ENCODE measurements around the gene KDM4B. TPM values are rescaled to one million over a fixed set of nuclear protein-coding genes. Genes with fewer than 3 reads are reported as not detected.

The KDM4B gene
- polyA plus RNA-seq, 12 donors: 14.3 to 29.3 (median 17.2) TPM; not detected in 1

DNA sequence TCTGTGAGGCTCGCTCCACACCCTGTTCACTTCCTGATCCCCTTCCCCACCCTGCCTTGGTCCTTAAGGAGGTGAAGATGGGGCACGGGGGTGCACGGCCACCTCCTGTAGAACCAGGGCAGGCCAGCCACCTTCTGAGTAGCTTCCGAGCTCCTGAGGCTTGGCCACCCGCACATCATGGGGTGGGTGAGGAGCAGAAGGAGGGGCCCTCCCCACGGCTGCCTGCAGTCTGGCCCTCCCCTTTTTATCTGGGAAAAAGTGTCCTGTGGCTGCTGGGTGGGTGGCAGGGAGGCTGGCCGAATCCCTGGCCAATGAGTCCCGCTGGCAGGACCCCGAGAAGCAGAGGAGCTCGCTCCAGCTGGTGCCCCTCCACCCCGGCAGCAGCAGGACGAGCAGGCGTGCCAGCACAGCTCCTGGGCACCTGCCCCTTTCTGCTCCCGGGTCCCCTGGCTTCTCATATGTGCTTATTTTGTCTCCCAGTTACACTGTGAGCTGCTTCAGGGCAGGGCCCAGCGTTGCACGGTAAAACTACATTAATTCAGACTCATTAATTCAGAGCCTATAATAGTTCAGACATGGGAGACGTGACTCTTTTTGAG lies 135.0 kb downstream of the KDM4B start:
- DNase-seq: no peak

DNA sequence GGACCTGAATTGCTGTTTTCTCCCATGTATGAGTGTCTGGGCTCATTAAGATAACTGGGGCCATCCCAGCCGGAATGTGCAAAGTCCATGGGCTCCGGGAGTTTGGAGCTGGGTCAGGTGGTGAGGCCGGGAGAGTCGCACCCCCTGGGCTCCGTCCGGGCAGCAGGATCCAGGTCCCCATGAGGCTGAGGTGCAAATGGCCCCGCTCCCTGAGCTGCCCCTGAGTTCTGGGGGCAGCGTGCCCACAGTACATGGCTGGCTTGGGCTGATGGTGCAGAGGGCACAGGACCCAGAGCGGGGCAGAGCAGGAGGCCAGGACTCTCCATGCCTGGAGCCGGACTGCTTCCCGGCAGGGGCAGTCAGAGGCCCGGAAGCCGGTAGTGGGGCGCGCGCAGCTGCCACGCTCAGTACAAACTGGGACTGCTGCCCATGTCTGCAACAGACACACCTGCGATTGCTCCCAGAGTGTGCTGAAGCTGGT lies 136.0 kb downstream of the KDM4B start:
- DNase-seq: no peak

GRCh38 chr19:5106191-5106726 lies 137.3 kb downstream of the KDM4B start:
- no peak for DNase-seq

- no peak for DNase-seq
Measured at GRCh38 chr19:5106971-5107370, 138.1 kb downstream of the KDM4B start.

GRCh38 chr19:5107432-5108122 lies 138.7 kb downstream of the KDM4B start:
- DNase-seq: no peak

GRCh38 chr19:5108123-5108596 lies 139.2 kb downstream of the KDM4B start:
- no peak for DNase-seq

DNA sequence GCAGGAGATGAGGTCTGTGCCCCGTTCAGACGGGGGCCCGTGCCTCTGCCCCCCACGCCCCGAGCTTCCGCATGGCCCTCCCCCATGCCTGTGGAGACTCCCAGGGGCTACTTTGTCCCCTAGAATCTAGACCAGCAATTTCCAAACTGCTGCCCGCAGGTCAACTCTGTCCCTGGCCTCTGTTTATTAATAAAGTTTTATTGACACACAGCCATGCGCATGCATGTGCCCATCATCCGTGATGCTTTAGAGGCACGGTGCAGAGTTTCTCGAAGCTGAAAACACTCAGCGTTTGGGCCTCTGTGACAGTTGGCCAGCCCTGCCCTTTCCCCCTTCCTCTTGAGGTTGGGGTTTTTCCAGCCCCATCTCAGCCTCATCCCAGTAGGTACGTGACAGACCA lies 140.0 kb downstream of the KDM4B start:
- DNase-seq: no peak

DNA sequence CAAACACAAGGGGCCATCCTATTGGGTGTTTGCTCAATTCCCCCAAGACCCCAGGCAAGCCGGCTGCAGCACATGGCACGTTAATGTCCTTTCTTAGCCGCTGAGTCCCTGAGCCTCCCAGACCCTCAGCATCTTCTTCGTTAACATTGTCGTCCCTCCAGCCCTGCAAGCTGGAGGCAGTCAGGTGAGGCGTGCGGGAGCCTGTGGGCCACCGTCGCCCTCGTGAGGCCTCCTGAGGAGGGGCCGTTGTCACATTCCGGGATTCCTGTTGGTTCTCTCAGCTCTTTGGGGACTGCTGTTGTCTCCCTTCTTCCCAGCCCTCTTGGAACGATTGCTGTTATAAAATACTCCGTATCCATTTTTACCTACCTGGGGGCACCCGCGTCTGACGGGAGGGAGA lies 140.6 kb downstream of the KDM4B start:
- no peak for DNase-seq

- no peak for DNase-seq
Measured at GRCh38 chr19:5110546-5110945, 141.6 kb downstream of the KDM4B start.

DNA sequence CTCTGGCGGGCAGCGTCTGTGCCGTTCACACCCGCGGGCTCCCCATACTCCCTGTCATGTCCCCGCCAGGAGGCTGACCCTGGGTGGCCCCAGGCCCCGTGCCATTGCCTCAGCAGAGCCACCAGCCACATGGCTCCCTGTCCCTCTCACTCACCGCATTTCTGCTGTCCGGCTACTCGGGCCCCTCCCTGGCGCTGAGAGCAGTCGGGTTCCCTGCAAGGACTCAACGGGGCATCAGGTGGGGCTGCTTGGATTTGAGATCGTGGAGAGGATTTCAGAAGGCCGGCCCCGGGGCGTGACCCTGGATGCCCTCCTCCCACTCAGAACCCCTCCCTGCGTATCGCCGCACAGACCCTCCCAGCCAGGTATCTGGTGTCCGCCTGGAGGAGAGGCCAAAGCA lies 142.1 kb downstream of the KDM4B start:
- no peak for DNase-seq

GRCh38 chr19:5112175-5112574 lies 143.3 kb downstream of the KDM4B start:
- DNase-seq: no peak

- no peak for DNase-seq
Measured at GRCh38 chr19:5112681-5113575, 144.0 kb downstream of the KDM4B start.

- DNase-seq: no peak
Measured at GRCh38 chr19:5113633-5114586, 145.0 kb downstream of the KDM4B start.

GRCh38 chr19:5114727-5115126 lies 145.8 kb downstream of the KDM4B start:
- DNase-seq: no peak

DNA sequence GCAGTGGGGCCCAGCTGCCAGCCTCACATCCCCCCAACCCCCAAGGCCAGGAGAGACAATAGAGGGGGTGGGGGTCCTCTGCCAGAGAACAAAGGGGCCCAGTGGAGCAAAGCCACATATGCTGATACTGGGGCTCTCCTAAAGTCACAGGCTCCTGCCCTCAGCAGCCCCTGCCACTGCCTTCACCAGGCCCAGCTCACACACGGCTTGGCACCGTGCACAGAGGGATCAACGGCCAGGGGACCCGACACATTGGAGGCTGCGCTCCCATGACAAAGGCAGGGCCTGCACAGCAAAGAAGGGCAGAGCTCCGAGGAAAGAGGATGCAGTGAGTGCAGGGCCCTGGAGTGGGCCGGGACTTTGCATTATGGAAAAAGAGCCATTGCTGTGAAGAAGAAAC lies 146.4 kb downstream of the KDM4B start:
- DNase-seq: no peak

- DNase-seq: no peak
Measured at GRCh38 chr19:5115771-5116202, 146.9 kb downstream of the KDM4B start.

GRCh38 chr19:5116292-5116691 lies 147.4 kb downstream of the KDM4B start:
- no peak for DNase-seq

GRCh38 chr19:5117421-5117820 lies 148.5 kb downstream of the KDM4B start:
- no peak for DNase-seq

GRCh38 chr19:5118026-5118425 lies 149.1 kb downstream of the KDM4B start:
- no peak for DNase-seq

GRCh38 chr19:5119297-5119998 lies 150.5 kb downstream of the KDM4B start:
- DNase-seq: no peak

Measured in muscle of arm (tissue), 12 donors.